Testis (tissue), 3 donors: ENCODE data around the gene ZNF737. TPM values are rescaled to one million over a fixed set of nuclear protein-coding genes. Genes with fewer than 3 reads are reported as not detected.
"Not testable (repeated sequence)": the region's sequence is repeated elsewhere in the genome, so short reads cannot be mapped to it uniquely, and the experiment has no call there.

Experiments
- DNase-seq: peaks from one replicate; pipeline ENCODE4 v3.0.0-alpha.2; 2019
- H3K27ac ChIP-seq, 2 donors: fragments of 200-600 bp; sonication (generic); one replicate each; pipeline ENCODE4 v1.5.1; 2019
- H3K27me3 ChIP-seq: fragments of 200-600 bp; sonication (generic); one replicate; pipeline ENCODE4 v1.5.1; 2019
- H3K36me3 ChIP-seq: fragments of 200-600 bp; sonication (generic); one replicate; pipeline ENCODE4 v1.5.1; 2017; ENCODE audit warnings: low read depth; ENCODE audit errors: missing control alignments
- H3K4me1 ChIP-seq: fragments of 200-600 bp; sonication (generic); one replicate; pipeline ENCODE4 v1.5.1; 2019
- H3K4me3 ChIP-seq, 2 donors: fragments of 200-600 bp; sonication (generic); one replicate each; pipeline ENCODE4 v1.5.1; 2017 to 2019
- H3K9me3 ChIP-seq: fragments of 200-600 bp; sonication (generic); one replicate; pipeline ENCODE4 v1.5.1; 2017
- POLR2A ChIP-seq: fragments of 450-650 bp; IDR thresholded peaks from one replicate; pipeline ENCODE4 v1.6.1; 2017; ENCODE audit warnings: antibody characterized with exemption, mild to moderate bottlenecking, moderate library complexity
- WGBS, 2 donors: methylation state at CpG; one replicate each; pipeline ENCODE4 v1.1.5; 2018; 5-methylcytosine and 5-hydroxymethylcytosine counted together
- intact Hi-C: fragments of 100-400 bp; cut with DNase I; formaldehyde crosslinking; loops from one replicate; pipeline ENCODE4 v1.15.1; 2023; ENCODE audit warnings: low total_unique reads
- polyA plus RNA-seq: library from polyadenylated mRNA; stranded (reverse); fragments of 350-450 nt; fragmentation: Illumina TruSeq; extraction: RNeasy Lipid Tissue Mini Kit (QIAGEN cat#74804); gene quantifications from one replicate; pipeline ENCODE4 v1.2.3, GENCODE V29; 2014; ENCODE audit warnings: low read depth, low replicate concordance; ENCODE audit not compliant: insufficient read depth
- total RNA-seq, 2 donors: library from RNA; depleted of rRNA; stranded (reverse); fragments of >200 nt; gene quantifications; one replicate each; pipeline ENCODE4 v1.2.3, GENCODE V29; 2016
- TF ChIP-seq, protein P1 (sequence below), 3 experiments: fragments of 450-650 bp in 2 of 3; fragments of 200-600 bp in 1 of 3; sonication (generic) in 1 of 3; IDR thresholded peaks; one replicate each; pipeline ENCODE4 v1.5.1; 2016 to 2019; ENCODE audit warnings: antibody characterized with exemption in 3 of 3, mild to moderate bottlenecking in 2 of 3, moderate library complexity in 1 of 3

ZNF737 gene
- total and polyA plus RNA-seq, 3 donors from 2014 or later, result 4.6 to 17.9 (median 13.6) TPM

DNA sequence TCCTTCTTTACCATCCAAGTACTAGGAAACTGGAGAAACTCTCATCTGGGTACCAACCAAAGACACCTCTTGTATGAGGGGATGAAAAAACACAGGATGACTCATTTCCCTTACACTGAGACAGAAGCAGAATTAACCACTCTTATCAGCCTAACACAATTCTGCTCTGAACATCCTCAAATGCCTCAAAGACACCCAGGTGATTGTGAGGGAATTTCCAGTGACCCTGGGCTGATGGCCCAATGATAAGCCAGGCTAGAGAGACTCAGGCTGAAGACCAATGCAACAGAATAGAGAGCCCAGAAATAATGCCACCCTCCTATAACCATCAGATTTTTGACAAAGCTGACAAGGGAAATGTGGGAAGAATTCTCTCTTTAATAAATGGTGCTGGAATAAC is 7.0 kb downstream of the ZNF737 start:
- Histone ChIP-seq H3K27ac (no peak overlapping the region), H3K9me3 (no peaks in the 10 kb centered on the region)

DNA sequence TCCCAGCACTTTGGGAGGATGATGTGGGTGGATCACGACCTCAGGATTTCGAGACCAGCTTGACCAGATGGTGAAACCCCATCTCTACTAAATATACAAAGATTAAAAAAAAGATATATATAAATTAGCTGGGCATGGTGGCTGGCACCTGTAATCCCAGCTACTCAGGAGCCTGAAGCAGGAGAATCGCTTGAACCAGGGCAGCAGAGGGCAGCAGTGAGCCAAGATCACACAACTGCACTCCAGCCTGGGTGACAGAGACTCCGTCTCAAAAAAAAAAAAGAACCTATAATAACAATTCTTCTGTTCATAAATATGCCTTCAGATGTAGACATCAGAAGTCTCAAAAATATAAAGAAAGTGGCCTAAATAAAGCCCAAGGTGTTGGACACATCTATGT is 7.6 kb downstream of the ZNF737 start:
- peak; percentile 60 for DNase-seq
- intact Hi-C loops, result no loop called here
- H3K27me3 ChIP-seq, result no peaks in the 10 kb centered on the region
- no peaks in the 10 kb centered on the region for H3K4me1 ChIP-seq
- H3K4me3 ChIP-seq, result no peak overlapping the region
- no peak overlapping the region for H3K27ac ChIP-seq
- no peaks in the 10 kb centered on the region for H3K36me3 ChIP-seq
- TF ChIP-seq, protein P1, sequence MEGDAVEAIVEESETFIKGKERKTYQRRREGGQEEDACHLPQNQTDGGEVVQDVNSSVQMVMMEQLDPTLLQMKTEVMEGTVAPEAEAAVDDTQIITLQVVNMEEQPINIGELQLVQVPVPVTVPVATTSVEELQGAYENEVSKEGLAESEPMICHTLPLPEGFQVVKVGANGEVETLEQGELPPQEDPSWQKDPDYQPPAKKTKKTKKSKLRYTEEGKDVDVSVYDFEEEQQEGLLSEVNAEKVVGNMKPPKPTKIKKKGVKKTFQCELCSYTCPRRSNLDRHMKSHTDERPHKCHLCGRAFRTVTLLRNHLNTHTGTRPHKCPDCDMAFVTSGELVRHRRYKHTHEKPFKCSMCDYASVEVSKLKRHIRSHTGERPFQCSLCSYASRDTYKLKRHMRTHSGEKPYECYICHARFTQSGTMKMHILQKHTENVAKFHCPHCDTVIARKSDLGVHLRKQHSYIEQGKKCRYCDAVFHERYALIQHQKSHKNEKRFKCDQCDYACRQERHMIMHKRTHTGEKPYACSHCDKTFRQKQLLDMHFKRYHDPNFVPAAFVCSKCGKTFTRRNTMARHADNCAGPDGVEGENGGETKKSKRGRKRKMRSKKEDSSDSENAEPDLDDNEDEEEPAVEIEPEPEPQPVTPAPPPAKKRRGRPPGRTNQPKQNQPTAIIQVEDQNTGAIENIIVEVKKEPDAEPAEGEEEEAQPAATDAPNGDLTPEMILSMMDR (IDR thresholded peaks at IDR 0.05), result peak in 1 of 3 experiments; percentile 23
- TF ChIP-seq POLR2A, result no peak
- 57 to 81% methylated on average over 4 of the region's 4 CpGs for WGBS, 2 donors
- no peaks in the 10 kb centered on the region for H3K9me3 ChIP-seq

More for the DNA sequence above, 7.0 kb downstream of the ZNF737 start:
- Histone ChIP-seq H3K36me3 (no peaks in the 10 kb centered on the region), H3K4me3 (no peak overlapping the region), H3K4me1 (no peaks in the 10 kb centered on the region), H3K27me3 (no peaks in the 10 kb centered on the region)
- intact Hi-C loops, result no loop called here
- no peak for TF ChIP-seq POLR2A
- TF ChIP-seq, protein P1 (IDR thresholded peaks at IDR 0.05), result no peak
- DNase-seq, result no peak

DNA sequence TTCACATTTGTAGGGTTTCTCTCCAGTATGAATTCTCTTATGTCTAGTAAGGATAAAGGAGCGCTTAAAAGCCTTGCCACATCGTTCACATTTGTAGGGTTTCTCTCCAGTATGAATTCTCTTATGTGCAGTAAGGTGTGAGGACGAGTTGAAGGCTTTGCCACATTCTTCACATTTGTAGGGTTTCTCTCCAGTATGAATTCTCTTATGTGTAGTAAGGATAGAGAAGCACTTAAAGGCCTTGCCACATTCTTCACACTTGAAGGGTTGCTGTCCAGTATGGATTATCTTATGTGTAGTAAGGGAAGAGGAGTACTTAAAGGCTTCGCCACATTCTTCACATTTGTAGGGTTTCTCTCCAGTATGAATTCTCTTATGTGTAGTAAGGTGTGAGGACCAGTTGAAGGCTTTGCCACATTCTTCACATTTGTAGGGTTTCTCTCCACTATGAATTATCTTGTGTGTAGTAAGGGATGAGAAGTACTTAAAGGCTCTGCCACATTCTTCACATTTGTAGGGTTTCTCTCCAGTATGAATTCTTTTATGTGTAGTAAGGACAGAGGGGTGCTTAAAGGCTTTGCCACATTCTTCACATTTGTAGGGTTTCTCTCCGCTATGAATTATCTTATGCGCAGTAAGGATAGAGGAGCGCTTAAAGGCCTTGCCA is 20.8 kb downstream of the ZNF737 start:
- H3K4me1 ChIP-seq, H3K9me3 ChIP-seq, H3K4me3 ChIP-seq, intact Hi-C loops, DNase-seq, H3K27me3 ChIP-seq, H3K27ac ChIP-seq, H3K36me3 ChIP-seq: not testable (repeated sequence)
- whole genome bisulfite sequencing, 2 donors, result 92 to 93% methylated on average over 7 of the region's 7 CpGs

DNA sequence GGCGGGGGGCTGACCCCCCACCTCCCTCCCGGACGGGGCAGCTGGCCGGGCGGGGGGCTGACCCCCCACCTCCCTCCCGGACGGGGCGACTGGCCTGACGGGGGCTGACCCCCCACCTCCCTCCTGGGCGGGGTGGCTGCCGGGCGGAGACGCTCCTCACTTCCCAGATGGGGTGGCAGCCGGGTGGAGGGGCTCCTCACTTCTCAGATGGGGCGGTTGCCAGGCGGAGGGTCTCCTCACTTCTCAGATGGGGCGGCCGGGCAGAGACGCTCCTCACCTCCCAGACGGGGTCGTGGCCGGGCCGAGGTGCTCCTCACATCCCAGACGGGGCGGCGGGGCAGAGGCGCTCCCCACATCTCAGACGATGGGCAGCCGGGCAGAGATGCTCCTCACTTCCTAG is 35.3 kb downstream of the ZNF737 start:
- H3K9me3 ChIP-seq, H3K4me3 ChIP-seq, intact Hi-C loops, H3K4me1 ChIP-seq, DNase-seq, H3K27ac ChIP-seq, H3K36me3 ChIP-seq, H3K27me3 ChIP-seq: not testable (repeated sequence)
- WGBS, 2 donors, result 91% methylated on average over 12 of the region's 29 CpGs; no CpG with 5 or more reads in 1 of the 2 donors

DNA sequence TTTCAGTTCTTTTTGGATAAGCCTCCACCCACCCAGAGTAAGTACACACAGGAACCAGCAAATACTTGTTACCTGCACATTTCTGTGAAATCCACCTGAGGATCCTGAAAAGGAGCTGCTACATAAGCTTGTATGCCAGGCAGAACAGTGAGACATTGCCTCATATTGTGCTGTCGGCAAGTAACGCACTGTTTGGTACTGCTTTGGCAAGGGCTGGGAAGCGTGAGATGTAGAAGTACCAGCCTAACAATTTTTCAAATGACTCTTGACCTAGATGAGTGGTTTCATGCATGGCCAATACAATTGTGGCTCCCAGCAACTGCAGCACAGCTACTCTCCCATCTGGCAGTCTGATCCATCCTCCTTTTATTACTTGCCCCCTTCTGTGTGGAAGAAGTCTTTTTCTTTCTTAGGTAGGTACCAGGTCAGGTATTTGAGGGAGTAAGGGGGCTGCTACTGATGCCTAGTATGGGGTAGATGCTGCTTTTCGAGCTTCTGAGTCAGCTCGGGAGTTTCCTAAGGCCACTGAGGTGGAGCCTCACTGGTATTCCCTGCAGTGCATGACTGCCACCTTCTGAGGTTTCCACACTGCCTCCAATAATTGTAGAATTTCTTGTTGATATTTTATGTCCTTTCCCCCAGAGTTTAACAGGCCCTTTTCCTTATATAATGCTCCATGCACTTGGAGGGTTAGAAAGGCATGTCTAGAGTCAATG is 52.2 kb downstream of the ZNF737 start:
- Histone ChIP-seq H3K27ac (no peak overlapping the region), H3K36me3 (no peaks in the 10 kb centered on the region), H3K27me3 (no peaks in the 10 kb centered on the region), H3K4me1 (no peaks in the 10 kb centered on the region), H3K4me3 (no peak overlapping the region), H3K9me3 (no peaks in the 10 kb centered on the region)
- no peak for DNase-seq
- WGBS, 2 donors, result 71 to 78% methylated on average over 5 of the region's 5 CpGs
- TF ChIP-seq, protein P1 (IDR thresholded peaks at IDR 0.05), result no peak
- TF ChIP-seq POLR2A, result no peak
- intact Hi-C loops, result no loop called here
